H1 (cell line): Measurements from ENCODE around the gene DCAF8. TPM values are rescaled to one million over a fixed set of nuclear protein-coding genes. Genes with fewer than 3 reads are reported as not detected.

Experiments
- HDAC2 ChIP-seq, 2 experiments: fragments of 300-600 bp in 1 of 2; sonication (generic) in 1 of 2; IDR thresholded peaks; 2 replicates each; pipeline ENCODE4 v1.6.1; 2011 to 2012; ENCODE audit warnings: low read depth in 2 of 2, low read length in 2 of 2, mild to moderate bottlenecking in 2 of 2, moderate library complexity in 2 of 2, borderline replicate concordance in 1 of 2, inconsistent platforms in 1 of 2
- MAFK ChIP-seq: IDR thresholded peaks from 2 replicates; pipeline ENCODE4 v1.6.1; 2012; ENCODE audit warnings: low read depth, mild to moderate bottlenecking, improper control_type of control experiment, low read length
- PHF8 ChIP-seq: fragments of 200-600 bp; sonication (generic); conservative IDR thresholded peaks from 2 replicates; pipeline ENCODE4 v1.7.1; 2012; ENCODE audit warnings: low read depth, mild to moderate bottlenecking, inconsistent platforms, low read length, moderate library complexity
- RFX5 ChIP-seq: IDR thresholded peaks from 2 replicates; pipeline ENCODE4 v1.6.1; 2011; ENCODE audit warnings: low read depth, low read length, improper control_type of control experiment, borderline replicate concordance
- SIX5 ChIP-seq: IDR thresholded peaks from 2 replicates; pipeline ENCODE4 v1.6.1; 2011; ENCODE audit warnings: mild to moderate bottlenecking, low read depth, low read length
- SUZ12 ChIP-seq: fragments of 200-600 bp; sonication (generic); IDR thresholded peaks from 2 replicates; pipeline ENCODE4 v1.6.1; 2012; ENCODE audit warnings: mild to moderate bottlenecking, inconsistent platforms, low read length, moderate library complexity, mixed read lengths
- TAF7 ChIP-seq: optimal IDR thresholded peaks from 2 replicates; pipeline ENCODE3; 2011; ENCODE audit warnings: low read depth, mild to moderate bottlenecking, inconsistent platforms, low read length, moderate library complexity, borderline replicate concordance
- TEAD4 ChIP-seq: IDR thresholded peaks from 2 replicates; pipeline ENCODE4 v1.6.1; 2012; ENCODE audit warnings: low read depth, low read length, inconsistent platforms, mixed read lengths
- ZNF274 ChIP-seq: IDR thresholded peaks from 2 replicates; pipeline ENCODE4 v1.7.0; 2012; ENCODE audit warnings: low read length, borderline replicate concordance; ENCODE audit errors: extremely low read depth
- polyA plus RNA-seq, 7 experiments: library from polyadenylated mRNA; depleted of rRNA in 3 of 7; stranded (reverse) in 5 of 7; unstranded in 2 of 7; fragments of >200 nt in 5 of 7; fragments of 200-250 nt in 2 of 7; gene quantifications; 1 replicate in 5 of 7; 2 replicates in 1 of 7; 4 replicates in 1 of 7; pipeline versions ENCODE4 v1.2.1 to v1.2.3, GENCODE V29; 2011 to 2013; ENCODE audit warnings: missing spikeins in 2 of 7, mixed read lengths in 2 of 7
- total RNA-seq: library from RNA; stranded (reverse); fragmentation: NEBNext Ultra II Directional; extraction: Animal tissue kit (Norgen Biotek cat#: 25700); gene quantifications from 2 replicates; pipeline ENCODE4 v1.2.1, GENCODE V29; 2021

Gene DCAF8
- total and polyA plus RNA-seq, 2 of the 8 experiments (the other 6 are each of a cell fraction or from before 2014, with no cell fraction given): 68.2 to 110 TPM

- no peak for TF ChIP-seq MAFK
- TF ChIP-seq TEAD4: no peak
- no peak for TF ChIP-seq HDAC2 (IDR thresholded peaks at IDR 0.05; ENCODE audit: borderline replicate concordance in 1 of 2, low read depth in 2 of 2, low read length in 2 of 2)
- TF ChIP-seq PHF8: no peak
- no peak for TF ChIP-seq ZNF274
- no peak for TF ChIP-seq TAF7
- TF ChIP-seq SUZ12: no peak
- no peak for TF ChIP-seq SIX5
- TF ChIP-seq RFX5: no peak
Observed at GRCh38 chr1:160166166-160166868, 96.0 kb downstream of the DCAF8 start (continued).

Other genes starting within 250 kb of the DCAF8 start
- gene PIGM, start 230.6 kb downstream of the DCAF8 start, total RNA-seq: 5.1 and 5.4 TPM in 2 replicates
- gene PIGM, start 230.6 kb downstream of the DCAF8 start, polyA plus RNA-seq (2011; rRNA removed): 5.7 and 6.0 TPM in 2 replicates
- gene KCNJ10, start 192.4 kb downstream of the DCAF8 start, total RNA-seq: 2.2 and 2.4 TPM in 2 replicates
- gene KCNJ10, start 192.4 kb downstream of the DCAF8 start, polyA plus RNA-seq (2011; rRNA removed): 1.7 and 3.5 TPM in 2 replicates
- 0.08 and 0.13 TPM in 2 replicates for gene KCNJ9, start 181.0 kb downstream of the DCAF8 start, total RNA-seq
- 0.02 and 0.11 TPM in 2 replicates for gene KCNJ9, start 181.0 kb downstream of the DCAF8 start, polyA plus RNA-seq (2011; rRNA removed)
- gene IGSF8, start 163.9 kb downstream of the DCAF8 start, total RNA-seq: 69.6 and 71.2 TPM in 2 replicates
- gene IGSF8, start 163.9 kb downstream of the DCAF8 start, polyA plus RNA-seq (2011; rRNA removed): 132 and 166 TPM in 2 replicates
- 34.8 and 39.7 TPM in 2 replicates for gene ATP1A2, start 146.8 kb downstream of the DCAF8 start, total RNA-seq
- gene ATP1A2, start 146.8 kb downstream of the DCAF8 start, polyA plus RNA-seq (2011; rRNA removed): 40.8 and 54.2 TPM in 2 replicates
- gene ATP1A4, start 110.9 kb downstream of the DCAF8 start, total RNA-seq: 0.57 and 0.61 TPM in 2 replicates
- 0.48 and 0.80 TPM in 2 replicates for gene ATP1A4, start 110.9 kb downstream of the DCAF8 start, polyA plus RNA-seq (2011; rRNA removed)
- gene CASQ1, start 72.0 kb downstream of the DCAF8 start, total RNA-seq: 0.80 and 1.1 TPM in 2 replicates
- 1.3 and 1.4 TPM in 2 replicates for gene CASQ1, start 72.0 kb downstream of the DCAF8 start, polyA plus RNA-seq (2011; rRNA removed)
- gene PEA15, start 57.2 kb downstream of the DCAF8 start, total RNA-seq: 75.1 and 78.8 TPM in 2 replicates
- 68.2 and 71.3 TPM in 2 replicates for gene PEA15, start 57.2 kb downstream of the DCAF8 start, polyA plus RNA-seq (2011; rRNA removed)
- 80.2 TPM in 2 replicates for gene PEX19, start 22.6 kb upstream of the DCAF8 start, total RNA-seq
- gene PEX19, start 22.6 kb upstream of the DCAF8 start, polyA plus RNA-seq (2011; rRNA removed): 36.4 and 50.4 TPM in 2 replicates
- gene COPA, start 80.7 kb upstream of the DCAF8 start, total RNA-seq: 115 TPM in 2 replicates
- gene COPA, start 80.7 kb upstream of the DCAF8 start, polyA plus RNA-seq (2011; rRNA removed): 56.4 and 78.2 TPM in 2 replicates
- gene NCSTN, start 80.8 kb upstream of the DCAF8 start, total RNA-seq: 64.7 and 70.1 TPM in 2 replicates
- 115 and 125 TPM in 2 replicates for gene NCSTN, start 80.8 kb upstream of the DCAF8 start, polyA plus RNA-seq (2011; rRNA removed)
- 0.39 and 0.48 TPM in 2 replicates for gene NHLH1, start 104.5 kb upstream of the DCAF8 start, total RNA-seq
- gene NHLH1, start 104.5 kb upstream of the DCAF8 start, polyA plus RNA-seq (2011; rRNA removed): 0.91 and 1.2 TPM in 2 replicates
- gene VANGL2, start 138.0 kb upstream of the DCAF8 start, total RNA-seq: 62.5 TPM in 2 replicates
- gene VANGL2, start 138.0 kb upstream of the DCAF8 start, polyA plus RNA-seq (2011; rRNA removed): 112 and 118 TPM in 2 replicates